SK-N-SH treated with all-trans-retinoic acid at 6 μM for 48 hours (cell line): ENCODE data around the gene CFDP1.

Experiments
- ARNTL ChIP-seq: fragments of 450-650 bp; formaldehyde crosslinking; IDR thresholded peaks from 2 replicates; pipeline ENCODE4 v1.5.0; 2020; ENCODE audit warnings: low read depth, mild to moderate bottlenecking, moderate library complexity, borderline replicate concordance
- OSR1 ChIP-seq: fragments of 250-450 bp; sonication (Bioruptor Pico); IDR thresholded peaks from 2 replicates; pipeline ENCODE4 v1.8.0; 2022; ENCODE audit warnings: moderate library complexity, mild to moderate bottlenecking, inconsistent platforms
- RARB ChIP-seq: fragments of 250-450 bp; sonication (Bioruptor Pico); IDR thresholded peaks from 2 replicates; pipeline ENCODE4 v1.8.0; 2021; ENCODE audit warnings: mild to moderate bottlenecking, moderate library complexity
- SNAI2 ChIP-seq: fragments of 250-450 bp; sonication (Bioruptor Pico); IDR thresholded peaks from 2 replicates; pipeline ENCODE4 v1.5.0; 2020; ENCODE audit warnings: mild to moderate bottlenecking, moderate library complexity
- TOX ChIP-seq: fragments of 250-450 bp; sonication (Bioruptor Pico); IDR thresholded peaks from 2 replicates; pipeline ENCODE4 v1.8.0; 2021; ENCODE audit warnings: mild to moderate bottlenecking, moderate library complexity, borderline replicate concordance
- ZFP30 ChIP-seq: fragments of 450-650 bp; formaldehyde crosslinking; IDR thresholded peaks from 2 replicates; pipeline ENCODE4 v1.5.0; 2022; ENCODE audit warnings: mild to moderate bottlenecking, moderate library complexity
- ZNF565 ChIP-seq: fragments of 450-650 bp; formaldehyde crosslinking; conservative IDR thresholded peaks from 2 replicates; pipeline ENCODE4 v1.5.0; 2020; ENCODE audit warnings: low read depth, mild to moderate bottlenecking, moderate library complexity
- ZNF8 ChIP-seq: fragments of 450-650 bp; formaldehyde crosslinking; IDR thresholded peaks from 2 replicates; pipeline ENCODE4 v1.5.0; 2020; ENCODE audit warnings: mild to moderate bottlenecking, moderate library complexity
- TF ChIP-seq, protein P1 (sequence below): fragments of 250-450 bp; sonication (Bioruptor Pico); IDR thresholded peaks from 2 replicates; pipeline ENCODE4 v1.8.0; 2020; ENCODE audit warnings: mild to moderate bottlenecking, moderate library complexity, borderline replicate concordance
- TF ChIP-seq, protein P2 (sequence below): fragments of 250-450 bp; sonication (Bioruptor Pico); IDR thresholded peaks from 2 replicates; pipeline ENCODE4 v1.5.1; 2020; ENCODE audit warnings: low read depth, mild to moderate bottlenecking, moderate library complexity

DNA sequence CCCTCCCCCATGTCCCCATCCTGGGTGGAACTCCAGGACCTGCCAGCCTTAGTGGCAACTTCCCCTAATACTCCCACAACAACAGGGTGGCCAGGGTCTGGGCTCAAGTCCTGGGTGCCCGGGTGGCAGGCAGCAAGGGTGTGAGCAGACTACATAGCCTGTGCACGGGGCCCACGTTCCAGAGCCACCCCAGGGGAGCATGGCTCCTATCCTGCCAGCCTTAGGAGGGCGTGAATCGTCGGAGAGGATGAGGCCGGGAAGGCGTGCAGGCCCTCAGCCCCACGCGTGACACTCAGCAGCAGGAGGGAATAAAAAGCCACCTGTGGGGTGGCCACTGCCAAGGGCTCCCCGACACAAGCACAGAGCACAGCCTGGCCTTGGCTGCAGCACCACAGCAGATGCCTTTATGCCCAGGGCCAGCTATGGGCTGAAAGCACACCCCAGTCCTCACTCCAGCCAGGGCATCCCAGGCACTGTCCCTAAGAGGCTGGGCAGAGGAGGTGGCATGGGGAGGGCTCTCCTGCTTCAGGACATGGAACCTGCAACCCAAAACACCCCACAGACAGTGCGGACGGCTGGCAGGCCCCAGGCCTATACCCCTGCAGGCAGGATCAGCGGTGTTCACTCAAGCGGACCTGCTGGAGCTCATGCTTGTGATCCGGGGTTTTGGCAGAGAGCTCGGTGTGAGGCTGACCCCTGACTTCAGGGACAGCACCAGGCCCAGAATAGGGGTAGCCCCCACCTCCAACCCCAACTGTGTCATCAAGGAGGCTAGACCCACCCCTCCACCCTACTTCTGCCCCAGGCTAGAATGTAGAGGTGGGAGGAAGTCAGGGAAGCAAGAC is 184.5 kb downstream of the CFDP1 start:
- TF ChIP-seq RARB (CRISPR knock-in tag) (no peak), ZNF565 (CRISPR knock-in tag) (no peak), ZFP30 (CRISPR knock-in tag) (no peak), OSR1 (CRISPR knock-in tag) (no peak), ARNTL (CRISPR knock-in tag) (no peak), ZNF8 (CRISPR knock-in tag) (no peak), TOX (CRISPR knock-in tag) (no peak), SNAI2 (CRISPR knock-in tag) (no peak)
- TF ChIP-seq, protein P1, sequence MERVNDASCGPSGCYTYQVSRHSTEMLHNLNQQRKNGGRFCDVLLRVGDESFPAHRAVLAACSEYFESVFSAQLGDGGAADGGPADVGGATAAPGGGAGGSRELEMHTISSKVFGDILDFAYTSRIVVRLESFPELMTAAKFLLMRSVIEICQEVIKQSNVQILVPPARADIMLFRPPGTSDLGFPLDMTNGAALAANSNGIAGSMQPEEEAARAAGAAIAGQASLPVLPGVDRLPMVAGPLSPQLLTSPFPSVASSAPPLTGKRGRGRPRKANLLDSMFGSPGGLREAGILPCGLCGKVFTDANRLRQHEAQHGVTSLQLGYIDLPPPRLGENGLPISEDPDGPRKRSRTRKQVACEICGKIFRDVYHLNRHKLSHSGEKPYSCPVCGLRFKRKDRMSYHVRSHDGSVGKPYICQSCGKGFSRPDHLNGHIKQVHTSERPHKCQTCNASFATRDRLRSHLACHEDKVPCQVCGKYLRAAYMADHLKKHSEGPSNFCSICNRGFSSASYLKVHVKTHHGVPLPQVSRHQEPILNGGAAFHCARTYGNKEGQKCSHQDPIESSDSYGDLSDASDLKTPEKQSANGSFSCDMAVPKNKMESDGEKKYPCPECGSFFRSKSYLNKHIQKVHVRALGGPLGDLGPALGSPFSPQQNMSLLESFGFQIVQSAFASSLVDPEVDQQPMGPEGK (CRISPR knock-in tag): no peak
- TF ChIP-seq, protein P2, sequence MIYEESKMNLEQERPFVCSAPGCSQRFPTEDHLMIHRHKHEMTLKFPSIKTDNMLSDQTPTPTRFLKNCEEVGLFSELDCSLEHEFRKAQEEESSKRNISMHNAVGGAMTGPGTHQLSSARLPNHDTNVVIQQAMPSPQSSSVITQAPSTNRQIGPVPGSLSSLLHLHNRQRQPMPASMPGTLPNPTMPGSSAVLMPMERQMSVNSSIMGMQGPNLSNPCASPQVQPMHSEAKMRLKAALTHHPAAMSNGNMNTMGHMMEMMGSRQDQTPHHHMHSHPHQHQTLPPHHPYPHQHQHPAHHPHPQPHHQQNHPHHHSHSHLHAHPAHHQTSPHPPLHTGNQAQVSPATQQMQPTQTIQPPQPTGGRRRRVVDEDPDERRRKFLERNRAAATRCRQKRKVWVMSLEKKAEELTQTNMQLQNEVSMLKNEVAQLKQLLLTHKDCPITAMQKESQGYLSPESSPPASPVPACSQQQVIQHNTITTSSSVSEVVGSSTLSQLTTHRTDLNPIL (CRISPR knock-in tag): no peak
